Retina (tissue), 1 donor: ENCODE measurements around the gene ZXDC.

ENCODE experiments used
- DNase-seq: peaks from one replicate; pipeline ENCODE4 v3.0.0-alpha.2; 2016

Gene ZXDC

GRCh38 chr3:126475413-126476114 is at the start of gene ZXDC:
TSS of gene ZXDC (minus strand) at chr3:126475891. CDS start at chr3:126475865, 26 bp downstream.
- peak; percentile 83 for DNase-seq

- DNase-seq: no peak
Measured at GRCh38 chr3:126525091-126525852, 49.6 kb upstream of the ZXDC start.

GRCh38 chr3:126524429-126524988 is 48.8 kb upstream of the ZXDC start:
- DNase-seq: no peak

GRCh38 chr3:126523745-126524428 is 48.2 kb upstream of the ZXDC start, which contains the start of gene CHST13:
TSS of gene CHST13 (plus strand) at chr3:126524155. CDS start at chr3:126524333, 178 bp downstream.
- peak; percentile 72 for DNase-seq

- DNase-seq: peak; percentile 82
Measured at GRCh38 chr3:126522363-126522788, 46.7 kb upstream of the ZXDC start.

- no peak for DNase-seq
Measured at GRCh38 chr3:126521122-126521891, 45.6 kb upstream of the ZXDC start.

- no peak for DNase-seq
Measured at GRCh38 chr3:126519506-126520455, 44.1 kb upstream of the ZXDC start.

- no peak for DNase-seq
Measured at GRCh38 chr3:126518779-126519177, 43.1 kb upstream of the ZXDC start.

- DNase-seq: no peak
Measured at GRCh38 chr3:126517986-126518778, 42.5 kb upstream of the ZXDC start.

GRCh38 chr3:126517291-126517951 is 41.7 kb upstream of the ZXDC start, which contains the start of gene UROC1:
TSS of gene UROC1 (minus strand) at chr3:126517773. CDS start at chr3:126517719, 54 bp downstream.
- DNase-seq: no peak

GRCh38 chr3:126516936-126517290 is 41.2 kb upstream of the ZXDC start:
- DNase-seq: no peak

GRCh38 chr3:126516152-126516935 is 40.7 kb upstream of the ZXDC start:
- DNase-seq: no peak

- no peak for DNase-seq
Measured at GRCh38 chr3:126515066-126515706, 39.5 kb upstream of the ZXDC start.

- DNase-seq: no peak
Measured at GRCh38 chr3:126514161-126514560, 38.5 kb upstream of the ZXDC start.

- no peak for DNase-seq
Measured at GRCh38 chr3:126512916-126513650, 37.4 kb upstream of the ZXDC start.

- DNase-seq: no peak
Measured at GRCh38 chr3:126512026-126512425, 36.3 kb upstream of the ZXDC start.

- DNase-seq: no peak
Measured at GRCh38 chr3:126511291-126511690, 35.6 kb upstream of the ZXDC start.
